HL-60 (cell line): ENCODE data around the gene TMEM150B.

Experiments used
- DNase-seq, 2 experiments: peaks; one replicate each; pipeline ENCODE4 v3.0.0-alpha.2; 2010 to 2020; ENCODE audit warnings: low read depth in 1 of 2, low spot score in 1 of 2
- H3K27ac ChIP-seq: fragments of 250-450 bp; sonication (Bioruptor Pico); replicated peaks from 2 replicates; pipeline ENCODE4 v1.5.1; 2020; ENCODE audit warnings: mild to moderate bottlenecking, moderate library complexity
- H3K27me3 ChIP-seq: fragments of 250-450 bp; sonication (Bioruptor Pico); 2 replicates; pipeline ENCODE4 v1.5.1; 2021; ENCODE audit warnings: mild to moderate bottlenecking, moderate library complexity; ENCODE audit not compliant: insufficient read depth, poor library complexity, severe bottlenecking
- H3K4me3 ChIP-seq: replicated peaks from 2 replicates; pipeline ENCODE4 v1.5.1; 2011; ENCODE audit warnings: mild to moderate bottlenecking, control low read depth, low read length; ENCODE audit not compliant: insufficient read depth
- GABPA ChIP-seq: IDR thresholded peaks from 2 replicates; pipeline ENCODE4 v1.6.1; 2012; ENCODE audit warnings: low read depth
- POLR2AphosphoS5 ChIP-seq: IDR thresholded peaks from 2 replicates; pipeline ENCODE4 v1.6.1; 2012; ENCODE audit warnings: low read depth
- SPI1 ChIP-seq: IDR thresholded peaks from 2 replicates; pipeline ENCODE4 v1.6.1; 2012; ENCODE audit warnings: low read depth, mild to moderate bottlenecking, borderline replicate concordance
- TF ChIP-seq, protein P1 (sequence below): IDR thresholded peaks from one replicate; pipeline ENCODE4 v1.5.1; 2011; ENCODE audit warnings: low read length, control low read depth, inconsistent platforms; ENCODE audit not compliant: insufficient read depth
- TF ChIP-seq, protein P2 (sequence below): IDR thresholded peaks from 2 replicates; pipeline ENCODE4 v1.6.1; 2012; ENCODE audit warnings: low read depth; ENCODE audit not compliant: insufficient replicate concordance

The TMEM150B gene

DNA sequence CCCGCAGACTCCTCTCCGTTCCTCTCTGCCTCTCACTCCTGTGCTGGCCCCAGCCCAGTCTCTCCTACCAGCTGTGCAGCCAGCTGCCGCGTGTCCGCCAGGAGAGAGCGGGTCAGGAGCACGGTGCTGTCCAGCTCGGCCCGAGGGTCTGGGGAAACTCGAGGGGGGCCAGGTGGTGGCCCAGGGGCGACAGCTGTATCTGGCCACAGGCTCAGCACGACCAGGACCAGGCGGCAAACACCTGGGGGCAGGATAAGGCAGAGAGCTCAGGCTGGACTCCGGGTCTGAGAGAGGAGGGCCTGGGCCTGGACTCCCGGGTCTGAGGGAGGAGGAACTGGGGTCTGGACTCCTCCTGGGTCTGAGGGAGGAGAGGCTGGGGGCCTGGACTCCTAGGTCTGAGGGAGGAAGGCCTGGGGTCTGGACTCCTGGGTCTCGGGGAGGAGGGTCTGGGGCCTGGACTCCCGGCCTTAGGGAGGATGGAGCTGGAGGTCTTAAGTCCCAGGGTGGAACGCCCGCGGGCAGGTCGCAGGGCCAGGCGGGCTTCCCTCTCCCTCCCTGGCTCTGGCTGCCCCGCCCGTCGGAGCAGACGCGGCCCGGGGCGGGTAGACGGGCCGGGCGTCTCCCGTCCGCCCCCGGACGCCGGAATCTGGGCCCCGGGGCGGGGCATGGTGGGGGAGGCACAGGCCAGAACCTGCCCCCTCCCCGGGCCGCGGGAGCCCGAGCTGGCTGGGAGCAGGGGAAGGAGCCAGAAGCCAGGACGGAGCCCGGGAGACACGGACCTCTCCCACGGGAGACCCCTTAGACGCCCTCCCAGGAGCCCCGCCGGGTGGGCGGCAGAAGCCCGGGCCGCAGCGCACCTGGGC, 43.8 kb upstream of the TMEM150B start:
- Histone ChIP-seq H3K27ac (no peak overlapping the region), H3K4me3 (no peak overlapping the region), H3K27me3 (peaks cover 43% of the 10 kb centered on the region)
- TF ChIP-seq, protein P1, sequence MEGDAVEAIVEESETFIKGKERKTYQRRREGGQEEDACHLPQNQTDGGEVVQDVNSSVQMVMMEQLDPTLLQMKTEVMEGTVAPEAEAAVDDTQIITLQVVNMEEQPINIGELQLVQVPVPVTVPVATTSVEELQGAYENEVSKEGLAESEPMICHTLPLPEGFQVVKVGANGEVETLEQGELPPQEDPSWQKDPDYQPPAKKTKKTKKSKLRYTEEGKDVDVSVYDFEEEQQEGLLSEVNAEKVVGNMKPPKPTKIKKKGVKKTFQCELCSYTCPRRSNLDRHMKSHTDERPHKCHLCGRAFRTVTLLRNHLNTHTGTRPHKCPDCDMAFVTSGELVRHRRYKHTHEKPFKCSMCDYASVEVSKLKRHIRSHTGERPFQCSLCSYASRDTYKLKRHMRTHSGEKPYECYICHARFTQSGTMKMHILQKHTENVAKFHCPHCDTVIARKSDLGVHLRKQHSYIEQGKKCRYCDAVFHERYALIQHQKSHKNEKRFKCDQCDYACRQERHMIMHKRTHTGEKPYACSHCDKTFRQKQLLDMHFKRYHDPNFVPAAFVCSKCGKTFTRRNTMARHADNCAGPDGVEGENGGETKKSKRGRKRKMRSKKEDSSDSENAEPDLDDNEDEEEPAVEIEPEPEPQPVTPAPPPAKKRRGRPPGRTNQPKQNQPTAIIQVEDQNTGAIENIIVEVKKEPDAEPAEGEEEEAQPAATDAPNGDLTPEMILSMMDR, result no peak
- TF ChIP-seq GABPA (no peak), POLR2AphosphoS5 (no peak), SPI1 (no peak)
- TF ChIP-seq, protein P2, sequence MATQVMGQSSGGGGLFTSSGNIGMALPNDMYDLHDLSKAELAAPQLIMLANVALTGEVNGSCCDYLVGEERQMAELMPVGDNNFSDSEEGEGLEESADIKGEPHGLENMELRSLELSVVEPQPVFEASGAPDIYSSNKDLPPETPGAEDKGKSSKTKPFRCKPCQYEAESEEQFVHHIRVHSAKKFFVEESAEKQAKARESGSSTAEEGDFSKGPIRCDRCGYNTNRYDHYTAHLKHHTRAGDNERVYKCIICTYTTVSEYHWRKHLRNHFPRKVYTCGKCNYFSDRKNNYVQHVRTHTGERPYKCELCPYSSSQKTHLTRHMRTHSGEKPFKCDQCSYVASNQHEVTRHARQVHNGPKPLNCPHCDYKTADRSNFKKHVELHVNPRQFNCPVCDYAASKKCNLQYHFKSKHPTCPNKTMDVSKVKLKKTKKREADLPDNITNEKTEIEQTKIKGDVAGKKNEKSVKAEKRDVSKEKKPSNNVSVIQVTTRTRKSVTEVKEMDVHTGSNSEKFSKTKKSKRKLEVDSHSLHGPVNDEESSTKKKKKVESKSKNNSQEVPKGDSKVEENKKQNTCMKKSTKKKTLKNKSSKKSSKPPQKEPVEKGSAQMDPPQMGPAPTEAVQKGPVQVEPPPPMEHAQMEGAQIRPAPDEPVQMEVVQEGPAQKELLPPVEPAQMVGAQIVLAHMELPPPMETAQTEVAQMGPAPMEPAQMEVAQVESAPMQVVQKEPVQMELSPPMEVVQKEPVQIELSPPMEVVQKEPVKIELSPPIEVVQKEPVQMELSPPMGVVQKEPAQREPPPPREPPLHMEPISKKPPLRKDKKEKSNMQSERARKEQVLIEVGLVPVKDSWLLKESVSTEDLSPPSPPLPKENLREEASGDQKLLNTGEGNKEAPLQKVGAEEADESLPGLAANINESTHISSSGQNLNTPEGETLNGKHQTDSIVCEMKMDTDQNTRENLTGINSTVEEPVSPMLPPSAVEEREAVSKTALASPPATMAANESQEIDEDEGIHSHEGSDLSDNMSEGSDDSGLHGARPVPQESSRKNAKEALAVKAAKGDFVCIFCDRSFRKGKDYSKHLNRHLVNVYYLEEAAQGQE, result no peak
- DNase-seq, result no peak

DNA sequence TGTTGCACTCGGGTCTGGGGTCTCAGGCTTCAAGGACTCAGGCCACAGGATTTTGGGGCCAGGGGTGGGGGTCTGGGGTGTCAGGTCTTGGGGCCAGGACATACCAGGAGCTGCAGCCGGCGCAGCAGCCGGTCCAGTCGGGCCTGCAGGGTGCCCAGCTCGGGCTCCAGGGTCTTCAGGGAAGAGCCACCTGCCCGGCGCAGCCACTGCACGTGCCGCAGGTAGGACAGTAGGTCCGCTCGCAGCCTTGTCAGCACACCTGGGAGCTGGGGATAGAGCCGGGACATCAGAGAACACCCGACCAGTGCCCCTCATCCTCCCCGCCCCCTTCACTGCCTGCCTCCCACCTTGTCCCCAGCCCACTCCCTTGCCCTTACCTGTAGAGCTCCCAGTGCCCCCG, 43.0 kb upstream of the TMEM150B start:
- DNase-seq, result no peak
- H3K27ac ChIP-seq, result no peak overlapping the region
- peaks cover 39% of the 10 kb centered on the region for H3K27me3 ChIP-seq
- no peak overlapping the region for H3K4me3 ChIP-seq
- TF ChIP-seq GABPA, result no peak
- TF ChIP-seq, protein P1, result no peak
- no peak for TF ChIP-seq POLR2AphosphoS5
- TF ChIP-seq, protein P2, result no peak
- TF ChIP-seq SPI1, result no peak

DNA sequence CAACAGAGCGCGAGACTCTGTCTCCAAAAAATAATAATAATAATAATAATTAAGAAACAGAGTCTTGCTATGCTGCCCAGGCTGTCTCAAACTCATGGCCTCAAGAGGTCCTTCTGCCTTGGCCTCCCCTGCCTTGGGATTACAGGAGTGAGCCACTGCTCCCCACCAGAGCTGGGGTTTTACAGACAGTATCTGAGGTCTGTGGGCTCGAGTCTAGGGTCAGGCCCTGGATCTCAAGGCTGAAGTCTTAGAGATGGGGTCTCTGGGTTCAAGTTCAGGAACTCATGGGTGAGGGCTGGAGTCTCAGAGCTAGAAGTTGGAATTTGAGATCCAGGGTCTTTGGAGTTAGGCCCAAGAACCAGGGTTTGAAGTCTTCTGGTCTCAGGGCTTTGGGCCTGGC, 41.6 kb upstream of the TMEM150B start:
- Histone ChIP-seq H3K27ac (no peak overlapping the region), H3K27me3 (peaks cover 30% of the 10 kb centered on the region), H3K4me3 (no peak overlapping the region)
- TF ChIP-seq SPI1 (no peak), GABPA (no peak), POLR2AphosphoS5 (no peak)
- TF ChIP-seq, protein P2, result no peak
- TF ChIP-seq, protein P1, result no peak
- DNase-seq, result no peak
